GM13977 (cell line): ENCODE data around the gene ZFAND3.

ENCODE experiments used
- DNase-seq: peaks from one replicate; pipeline ENCODE4 v3.0.0; 2012; ENCODE audit warnings: low spot score
- CTCF ChIP-seq: IDR thresholded peaks from 2 replicates; pipeline ENCODE4 v1.5.1; 2012; ENCODE audit warnings: mild to moderate bottlenecking, control low read depth; ENCODE audit not compliant: insufficient read depth; ENCODE audit errors: extremely low read depth, missing control alignments
- in situ Hi-C: fragments of 300-500 bp; cut with MboI; formaldehyde crosslinking; loops from one replicate; pipeline ENCODE4 v1.12.0; 2022; ENCODE audit warnings: low sequenced_read_pairs, low pct_unique_long_range_greater_than_20kb, mixed read lengths, inconsistent platforms; ENCODE audit not compliant: unreplicated experiment

ZFAND3 gene

GRCh38 chr6:38027685-38028373, 208.3 kb downstream of the ZFAND3 start:
- TF ChIP-seq CTCF, result no peak
- in situ Hi-C loops, result no loop called here
- no peak for DNase-seq

DNA sequence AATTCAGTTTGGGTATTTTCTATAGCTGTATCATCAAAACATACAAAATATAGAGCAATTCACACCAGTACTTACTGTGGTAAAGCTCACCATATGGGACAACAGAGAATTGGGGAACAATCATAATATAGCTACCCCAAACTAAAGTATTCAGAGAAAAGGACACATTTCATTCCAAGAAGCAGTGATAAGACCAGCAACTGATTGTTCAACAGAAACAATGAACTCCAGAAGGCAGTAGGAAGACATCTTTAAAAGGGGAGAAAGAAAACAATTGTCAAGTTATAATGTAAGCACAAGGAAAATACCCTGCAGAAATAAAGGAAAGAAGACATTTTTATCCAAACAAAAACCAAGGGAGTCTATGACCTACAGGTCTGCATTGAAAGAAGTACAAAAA, 210.9 kb downstream of the ZFAND3 start:
- in situ Hi-C loops, result loop anchor here (10.0 kb wide), 1 partner anchor 464 kb away; no protein-coding TSS in a partner anchor
- no peak for TF ChIP-seq CTCF
- DNase-seq, result no peak

DNA sequence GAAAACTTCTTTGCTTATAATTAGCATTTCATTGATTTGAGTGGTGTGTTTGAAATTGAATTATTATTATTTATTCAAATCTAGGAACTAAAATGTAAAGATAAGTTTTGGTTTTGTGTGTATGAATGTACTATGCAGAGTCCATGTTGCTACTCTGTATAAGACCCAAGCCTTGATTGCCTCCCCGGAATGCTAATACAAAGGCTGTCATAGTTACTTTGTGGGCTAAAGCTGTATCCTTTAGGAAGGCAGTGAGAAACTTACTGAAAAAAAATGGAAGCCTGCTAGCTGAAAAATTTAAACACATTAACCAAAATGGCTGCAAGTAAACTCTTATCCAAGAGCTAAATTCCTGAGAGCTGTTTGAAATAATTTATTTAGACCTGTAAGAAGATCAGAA, 213.3 kb downstream of the ZFAND3 start:
- no peak for TF ChIP-seq CTCF
- in situ Hi-C loops, result loop anchor here (10.0 kb wide), 1 partner anchor 462 kb away; no protein-coding TSS in a partner anchor
- no peak for DNase-seq

- no peak for DNase-seq
- in situ Hi-C loops, result loop anchor here (10.0 kb wide), 1 partner anchor 461 kb away; no protein-coding TSS in a partner anchor
- TF ChIP-seq CTCF, result no peak
These were observed 214.0 kb downstream of the ZFAND3 start for GRCh38 chr6:38033442-38033982.

DNA sequence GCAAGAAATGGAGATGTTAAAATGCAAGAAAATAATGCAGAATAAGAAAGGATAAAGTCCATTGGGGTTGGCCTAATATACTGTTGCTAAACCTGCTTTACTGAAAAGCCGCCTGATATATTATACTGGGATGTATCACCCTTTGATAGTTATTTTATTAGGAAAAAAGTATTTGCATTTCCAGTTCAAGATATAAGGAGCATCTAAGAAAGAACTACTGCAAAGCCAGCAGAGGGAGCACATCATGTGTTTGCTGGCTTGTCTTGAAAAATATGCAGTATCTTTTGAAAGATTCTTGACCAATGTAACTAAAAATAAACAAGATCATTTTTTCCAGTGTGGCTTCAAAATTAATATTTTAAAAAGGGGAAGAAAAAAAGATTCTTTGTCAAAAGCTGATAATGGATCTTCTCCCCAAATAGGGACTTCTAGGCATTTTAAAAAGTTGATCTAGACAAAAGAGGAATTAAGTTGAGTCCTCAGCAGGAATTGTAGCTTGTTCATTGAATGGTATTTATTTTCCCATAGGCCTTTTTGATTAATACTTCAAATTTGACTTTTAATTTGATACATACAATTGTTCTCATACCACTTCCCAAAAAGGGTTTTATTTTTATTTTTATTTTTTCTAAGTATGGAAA, 214.9 kb downstream of the ZFAND3 start:
- no peak for DNase-seq
- in situ Hi-C loops, result loop anchor here (10.0 kb wide), 1 partner anchor 460 kb away; no protein-coding TSS in a partner anchor
- peak; percentile 57 for TF ChIP-seq CTCF

DNA sequence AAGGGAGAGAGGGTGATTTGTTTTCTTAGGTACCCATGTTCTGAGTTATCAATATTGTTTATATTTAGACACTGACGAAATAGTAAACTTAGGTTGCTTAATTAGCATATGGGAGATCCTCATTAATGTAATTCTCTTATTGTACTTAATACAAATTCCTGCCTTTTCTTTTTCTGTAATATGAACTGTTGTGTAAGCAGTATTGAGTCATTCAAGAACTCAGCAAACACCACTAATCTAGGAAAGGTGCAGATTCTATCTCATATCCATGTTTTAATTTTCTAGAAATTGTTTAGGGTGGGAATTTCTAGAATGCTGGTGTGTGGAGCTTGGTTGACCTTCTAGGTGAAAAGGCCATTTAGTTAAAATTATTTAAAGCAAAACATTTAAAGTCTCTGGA, 216.0 kb downstream of the ZFAND3 start:
- DNase-seq, result no peak
- no peak for TF ChIP-seq CTCF
- in situ Hi-C loops, result loop anchor here (10.0 kb wide), 1 partner anchor 459 kb away; no protein-coding TSS in a partner anchor
